WERI-Rb-1 (cell line): ENCODE measurements around the gene DLEC1.
"Not testable (repeated sequence)": the region's sequence is repeated elsewhere in the genome, so short reads cannot be mapped to it uniquely, and the experiment has no call there.

Experiments
- DNase-seq: peaks from one replicate; pipeline ENCODE4 v3.0.0-alpha.2; 2020
- H3K27ac ChIP-seq: fragments of 250-450 bp; sonication (Bioruptor Pico); 2 replicates; pipeline ENCODE4 v1.5.1; 2020; ENCODE audit warnings: mild to moderate bottlenecking, moderate library complexity
- H3K27me3 ChIP-seq: fragments of 250-450 bp; sonication (Bioruptor Pico); 2 replicates; pipeline ENCODE4 v1.5.1; 2021; ENCODE audit warnings: mild to moderate bottlenecking, low read depth, moderate library complexity; ENCODE audit not compliant: insufficient read depth, severe bottlenecking
- H3K36me3 ChIP-seq: fragments of 250-450 bp; sonication (Bioruptor Pico); 2 replicates; pipeline ENCODE4 v1.5.1; 2020; ENCODE audit warnings: mild to moderate bottlenecking, moderate library complexity
- H3K4me3 ChIP-seq: 2 replicates; pipeline ENCODE4 v1.5.1; 2011; ENCODE audit warnings: low read depth, mild to moderate bottlenecking, control low read depth, low read length
- H3K9me3 ChIP-seq: fragments of 250-450 bp; sonication (Bioruptor Pico); 2 replicates; pipeline ENCODE4 v1.5.1; 2021; ENCODE audit warnings: mild to moderate bottlenecking, moderate library complexity; ENCODE audit not compliant: severe bottlenecking
- CTCF ChIP-seq: IDR thresholded peaks from 2 replicates; pipeline ENCODE4 v1.5.1; 2011; ENCODE audit warnings: low read depth, mild to moderate bottlenecking, control low read depth, inconsistent platforms, low read length

Gene DLEC1

GRCh38 chr3:38085943-38086324 is 46.9 kb downstream of the DLEC1 start:
- Histone ChIP-seq H3K27ac (no peak overlapping the region), H3K4me3 (no peak overlapping the region), H3K27me3 (no peaks in the 10 kb centered on the region), H3K36me3 (no peaks in the 10 kb centered on the region), H3K9me3 (peaks cover 8% of the 10 kb centered on the region)
- no peak for DNase-seq
- no peak for TF ChIP-seq CTCF

DNA sequence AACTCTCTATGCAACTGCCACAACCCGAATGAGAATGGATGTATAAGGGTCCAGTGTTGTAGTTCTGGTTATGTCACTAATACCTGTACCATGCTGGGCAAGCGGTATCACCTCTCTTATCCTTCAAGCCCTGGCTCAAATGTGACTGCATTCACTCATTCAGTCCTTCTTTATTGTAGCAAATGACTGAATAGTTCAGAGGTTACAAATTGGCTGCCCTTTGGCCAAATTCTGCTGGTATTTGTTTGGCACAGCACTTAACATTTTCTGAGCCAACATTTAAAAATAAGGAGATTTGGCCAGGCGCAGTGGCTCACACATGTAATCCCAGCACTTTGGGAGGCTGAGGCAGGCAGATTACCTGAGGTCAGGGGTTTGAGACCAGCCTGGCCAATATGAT is 47.5 kb downstream of the DLEC1 start:
- H3K27me3 ChIP-seq: no peaks in the 10 kb centered on the region
- H3K4me3 ChIP-seq: no peak overlapping the region
- no peaks in the 10 kb centered on the region for H3K36me3 ChIP-seq
- no peak overlapping the region for H3K27ac ChIP-seq
- H3K9me3 ChIP-seq: peaks cover 8% of the 10 kb centered on the region
- DNase-seq: no peak
- TF ChIP-seq CTCF: no peak

GRCh38 chr3:38087278-38087677 is 48.3 kb downstream of the DLEC1 start:
- not testable (repeated sequence) for H3K27me3 ChIP-seq, H3K9me3 ChIP-seq, H3K27ac ChIP-seq, H3K36me3 ChIP-seq, H3K4me3 ChIP-seq, DNase-seq

GRCh38 chr3:38088126-38089078 is 49.4 kb downstream of the DLEC1 start:
- no peak for DNase-seq
- no peak for TF ChIP-seq CTCF
- Histone ChIP-seq H3K9me3 (peaks cover 5% of the 10 kb centered on the region), H3K36me3 (no peaks in the 10 kb centered on the region), H3K4me3 (no peak overlapping the region), H3K27ac (no peak overlapping the region), H3K27me3 (no peaks in the 10 kb centered on the region)

DNA sequence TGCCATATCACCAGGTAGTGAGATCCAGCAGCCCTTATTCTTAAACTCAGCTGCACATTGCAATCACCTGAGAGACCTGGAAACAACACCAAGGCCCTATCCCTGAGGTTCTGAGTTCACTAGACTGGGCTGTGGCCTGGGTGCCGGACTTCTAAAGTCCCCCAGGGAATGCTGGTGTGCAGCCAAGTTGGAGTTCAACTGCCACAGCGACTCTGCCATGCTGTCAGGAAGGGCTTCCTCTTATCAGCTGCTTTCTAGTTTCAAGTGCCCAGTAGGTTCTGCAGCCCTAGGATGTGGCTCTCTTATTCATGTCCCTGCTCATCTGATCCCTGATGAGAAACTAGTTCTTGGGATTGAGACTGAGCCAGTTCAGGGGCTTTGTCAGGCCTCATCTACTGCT is 50.2 kb downstream of the DLEC1 start:
- no peak overlapping the region for H3K4me3 ChIP-seq
- no peaks in the 10 kb centered on the region for H3K36me3 ChIP-seq
- DNase-seq: no peak
- TF ChIP-seq CTCF: no peak
- H3K27me3 ChIP-seq: no peaks in the 10 kb centered on the region
- no peak overlapping the region for H3K27ac ChIP-seq
- peaks cover under 1% of the 10 kb centered on the region for H3K9me3 ChIP-seq

DNA sequence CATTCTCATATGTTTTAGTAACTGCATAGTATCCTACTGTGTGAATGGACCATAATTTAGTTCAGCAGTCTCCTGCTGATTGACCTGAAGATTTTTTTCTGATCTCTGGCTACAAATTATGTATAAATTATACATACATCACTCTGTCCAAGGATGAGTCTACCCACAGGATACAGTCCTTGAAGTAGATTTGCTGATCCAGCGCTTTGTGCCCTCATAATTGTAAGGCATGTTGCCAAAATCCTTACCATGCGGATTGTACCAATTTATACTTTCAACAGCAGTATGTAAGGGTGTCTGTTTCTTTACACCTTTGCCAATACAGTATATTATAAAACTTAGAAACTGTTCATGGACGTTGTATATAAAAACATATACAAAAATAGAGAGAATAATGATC is 51.4 kb downstream of the DLEC1 start:
- no peak for DNase-seq
- Histone ChIP-seq H3K36me3 (no peaks in the 10 kb centered on the region), H3K4me3 (no peak overlapping the region), H3K27me3 (no peaks in the 10 kb centered on the region), H3K27ac (no peak overlapping the region), H3K9me3 (no peaks in the 10 kb centered on the region)
- TF ChIP-seq CTCF: no peak
